ENCODE results near the gene TBKBP1. TPM values are rescaled to one million over a fixed set of nuclear protein-coding genes. Genes with fewer than 3 reads are reported as not detected.

Gene TBKBP1
- total RNA-seq, 2 donors from 2014 or later: 14.5 to 22.9 TPM

- no peak for TF ChIP-seq CTCF (conservative IDR thresholded peaks at IDR 0.05)
Measured at GRCh38 chr17:47757386-47757785, 63.4 kb downstream of the TBKBP1 start.

GRCh38 chr17:47760409-47761140 is 66.6 kb downstream of the TBKBP1 start:
- no peak overlapping the region for H3K9ac ChIP-seq (ENCODE audit: extremely low read depth, low read length, poor library complexity, severe bottlenecking)
- H3K27ac ChIP-seq (ENCODE audit: low read depth, low read length): no peak overlapping the region
- DNase-seq: no peak
- H3K36me3 Mint-ChIP-seq (ENCODE audit: low read depth): no peaks in the 10 kb centered on the region
- H3K27me3 ChIP-seq (ENCODE audit: control insufficient read depth, insufficient read depth, low read length, poor library complexity, severe bottlenecking): peaks cover 43% of the 10 kb centered on the region
- no peaks in the 10 kb centered on the region for H3K4me1 Mint-ChIP-seq
- 73 to 86% methylated on average over 3 to 5 of the region's 5 CpGs for WGBS, 2 experiments (ENCODE audit: insufficient coverage in 1 of 2, insufficient read length in 1 of 2)
- peaks cover 52% of the 10 kb centered on the region for H3K27me3 Mint-ChIP-seq (ENCODE audit: insufficient read depth)
- H3K36me3 ChIP-seq (ENCODE audit: control insufficient read depth, insufficient read depth, low read length): no peaks in the 10 kb centered on the region
- H3K4me3 ChIP-seq (ENCODE audit: low read length): no peak overlapping the region
- no peak overlapping the region for H3K27ac Mint-ChIP-seq
- no peak for TF ChIP-seq CTCF (conservative IDR thresholded peaks at IDR 0.05)
- H3K4me1 ChIP-seq (ENCODE audit: control insufficient read depth, insufficient read depth, low read length): no peaks in the 10 kb centered on the region
- no peak overlapping the region for H3K4me3 Mint-ChIP-seq
- peaks cover 20% of the 10 kb centered on the region for H3K9me3 ChIP-seq (ENCODE audit: control insufficient read depth, low read length)
- H3K9me3 Mint-ChIP-seq: peaks cover 3% of the 10 kb centered on the region

More at GRCh38 chr17:47757386-47757785, 63.4 kb downstream of the TBKBP1 start:
- Histone ChIP-seq H3K4me1 (ENCODE audit: control insufficient read depth, insufficient read depth, low read length) (no peaks in the 10 kb centered on the region), H3K36me3 (ENCODE audit: control insufficient read depth, insufficient read depth, low read length) (no peaks in the 10 kb centered on the region), H3K9ac (ENCODE audit: extremely low read depth, low read length, poor library complexity, severe bottlenecking) (no peak overlapping the region), H3K9me3 (ENCODE audit: control insufficient read depth, low read length) (peaks cover 15% of the 10 kb centered on the region), H3K4me3 (ENCODE audit: low read length) (no peak overlapping the region), H3K27me3 (ENCODE audit: control insufficient read depth, insufficient read depth, low read length, poor library complexity, severe bottlenecking) (peaks cover 59% of the 10 kb centered on the region), H3K27ac (ENCODE audit: low read depth, low read length) (no peak overlapping the region)
- Mint-ChIP-seq H3K4me3 (no peak overlapping the region), H3K27ac (no peak overlapping the region), H3K4me1 (no peaks in the 10 kb centered on the region), H3K27me3 (ENCODE audit: insufficient read depth) (peaks cover 56% of the 10 kb centered on the region), H3K36me3 (ENCODE audit: low read depth) (no peaks in the 10 kb centered on the region), H3K9me3 (peaks cover 3% of the 10 kb centered on the region)
- 36% methylated on average over 1 of the region's 1 CpG; no CpG with 5 or more reads in 1 of the 2 experiments for WGBS, 2 experiments (ENCODE audit: insufficient coverage in 1 of 2, insufficient read length in 1 of 2)
- no peak for DNase-seq

Other genes starting within 250 kb of the TBKBP1 start
- gene NPEPPS, start 163.1 kb upstream of the TBKBP1 start, total RNA-seq: 100 to 1,000 TPM; 178 to 194 TPM
- gene KPNB1, start 44.2 kb upstream of the TBKBP1 start, total RNA-seq: 100 to 1,000 TPM; 452 to 500 TPM
- gene TBX21, start 39.1 kb downstream of the TBKBP1 start, total RNA-seq: not detected
- 10 to 100 TPM; 11.4 to 15.5 TPM for gene OSBPL7, start 127.6 kb downstream of the TBKBP1 start, total RNA-seq
- gene MRPL10, start 137.4 kb downstream of the TBKBP1 start, total RNA-seq: 10 to 100 TPM; 56.3 to 65.3 TPM
- under 1 TPM; 0.73 to 0.82 TPM for gene LRRC46, start 137.5 kb downstream of the TBKBP1 start, total RNA-seq
- gene SCRN2, start 147.1 kb downstream of the TBKBP1 start, total RNA-seq: 10 to 100 TPM; 54.5 to 71.9 TPM
- 1 to 10 TPM; 3.1 to 3.7 TPM for gene SP6, start 157.0 kb downstream of the TBKBP1 start, total RNA-seq
- 10 to 100 TPM; 12.8 to 13.4 TPM for gene SP2, start 202.1 kb downstream of the TBKBP1 start, total RNA-seq
- gene PNPO, start 247.4 kb downstream of the TBKBP1 start, total RNA-seq: 10 to 100 TPM in 1 of 2 donors, 1 to 10 TPM in 1; 8.5 to 10.4 TPM

Data from endodermal cell (in vitro differentiated cells).